ENCODE results near the gene BICD1.

BICD1 gene

DNA sequence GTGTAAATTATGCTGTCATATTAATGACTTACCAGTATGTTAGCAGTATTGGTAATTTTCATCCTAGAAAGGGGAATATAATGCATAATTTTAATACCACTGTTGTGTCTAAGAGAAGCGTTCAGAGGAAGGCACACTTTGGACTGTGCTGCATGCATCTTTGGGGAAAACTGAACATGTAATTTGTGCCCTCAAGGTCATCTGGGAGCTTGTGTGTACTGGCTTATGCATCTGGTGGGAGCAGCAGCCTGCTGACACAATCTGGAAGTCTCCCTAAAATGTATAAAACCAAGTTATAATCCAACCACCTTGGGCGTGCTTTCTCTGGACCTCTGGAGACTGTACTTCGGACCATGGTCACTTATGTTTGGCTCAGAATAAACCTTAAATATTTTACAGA, 306.8 kb downstream of the BICD1 start:
- TF ChIP-seq, protein P1, sequence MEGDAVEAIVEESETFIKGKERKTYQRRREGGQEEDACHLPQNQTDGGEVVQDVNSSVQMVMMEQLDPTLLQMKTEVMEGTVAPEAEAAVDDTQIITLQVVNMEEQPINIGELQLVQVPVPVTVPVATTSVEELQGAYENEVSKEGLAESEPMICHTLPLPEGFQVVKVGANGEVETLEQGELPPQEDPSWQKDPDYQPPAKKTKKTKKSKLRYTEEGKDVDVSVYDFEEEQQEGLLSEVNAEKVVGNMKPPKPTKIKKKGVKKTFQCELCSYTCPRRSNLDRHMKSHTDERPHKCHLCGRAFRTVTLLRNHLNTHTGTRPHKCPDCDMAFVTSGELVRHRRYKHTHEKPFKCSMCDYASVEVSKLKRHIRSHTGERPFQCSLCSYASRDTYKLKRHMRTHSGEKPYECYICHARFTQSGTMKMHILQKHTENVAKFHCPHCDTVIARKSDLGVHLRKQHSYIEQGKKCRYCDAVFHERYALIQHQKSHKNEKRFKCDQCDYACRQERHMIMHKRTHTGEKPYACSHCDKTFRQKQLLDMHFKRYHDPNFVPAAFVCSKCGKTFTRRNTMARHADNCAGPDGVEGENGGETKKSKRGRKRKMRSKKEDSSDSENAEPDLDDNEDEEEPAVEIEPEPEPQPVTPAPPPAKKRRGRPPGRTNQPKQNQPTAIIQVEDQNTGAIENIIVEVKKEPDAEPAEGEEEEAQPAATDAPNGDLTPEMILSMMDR (IDR thresholded peaks at IDR 0.05; ENCODE audit: low read depth, low read length): no peak
- H3K4me3 ChIP-seq (ENCODE audit: low read depth, low read length): no peak overlapping the region

DNA sequence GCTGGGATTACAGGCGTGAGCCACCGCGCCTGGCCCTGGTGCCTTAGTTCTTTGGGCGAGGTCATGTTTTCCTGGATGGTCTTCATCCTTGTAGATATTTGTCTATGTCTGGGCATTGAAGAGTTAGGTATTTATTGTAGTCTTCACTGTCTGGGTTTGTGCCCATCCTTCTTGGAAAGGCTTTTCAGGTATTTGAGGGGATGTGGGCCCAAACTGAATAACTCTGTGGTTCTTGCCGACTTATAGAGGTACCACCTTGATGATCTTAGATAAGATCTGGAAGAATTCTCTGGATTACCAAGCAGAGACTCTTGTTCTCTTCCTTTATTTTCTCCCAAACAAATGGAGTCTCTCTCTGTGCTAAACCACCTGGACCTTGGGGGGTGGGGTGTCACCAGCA, 311.6 kb downstream of the BICD1 start:
- H3K4me3 ChIP-seq (ENCODE audit: low read depth, low read length): no peak overlapping the region
- TF ChIP-seq, protein P1 (IDR thresholded peaks at IDR 0.05; ENCODE audit: low read depth, low read length): no peak

DNA sequence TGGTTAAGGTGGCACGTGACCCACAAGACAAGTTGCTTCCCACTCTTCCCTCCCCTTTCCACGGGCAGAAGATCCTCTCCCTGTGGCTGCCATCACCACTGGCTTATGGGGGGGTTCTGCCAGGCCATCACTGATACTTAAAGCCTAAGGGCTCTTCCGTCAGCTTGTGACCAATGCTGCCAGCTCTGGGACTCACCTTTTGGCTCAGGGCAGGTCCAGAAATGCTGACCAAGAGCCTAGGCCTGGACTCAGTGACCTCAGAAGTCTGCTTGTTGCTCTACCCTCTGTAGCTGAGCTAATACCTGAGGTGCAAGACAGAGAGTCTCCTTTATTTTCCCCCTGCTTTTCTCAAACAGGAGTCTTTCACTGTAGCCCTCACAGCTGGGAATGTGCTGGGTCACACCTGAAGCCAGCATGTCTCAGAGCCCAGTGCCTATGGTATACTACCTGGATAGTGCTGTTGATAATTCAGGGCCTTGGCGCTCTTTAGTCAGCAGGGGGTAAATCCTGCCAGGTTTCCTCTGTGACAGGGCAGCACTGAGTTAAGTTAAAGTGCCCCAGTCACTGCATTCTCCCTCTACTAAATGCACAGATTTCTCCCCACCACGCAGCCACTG, 312.4 kb downstream of the BICD1 start:
- H3K4me3 ChIP-seq (ENCODE audit: low read depth, low read length): no peak overlapping the region
- TF ChIP-seq, protein P1 (IDR thresholded peaks at IDR 0.05; ENCODE audit: low read depth, low read length): no peak

DNA sequence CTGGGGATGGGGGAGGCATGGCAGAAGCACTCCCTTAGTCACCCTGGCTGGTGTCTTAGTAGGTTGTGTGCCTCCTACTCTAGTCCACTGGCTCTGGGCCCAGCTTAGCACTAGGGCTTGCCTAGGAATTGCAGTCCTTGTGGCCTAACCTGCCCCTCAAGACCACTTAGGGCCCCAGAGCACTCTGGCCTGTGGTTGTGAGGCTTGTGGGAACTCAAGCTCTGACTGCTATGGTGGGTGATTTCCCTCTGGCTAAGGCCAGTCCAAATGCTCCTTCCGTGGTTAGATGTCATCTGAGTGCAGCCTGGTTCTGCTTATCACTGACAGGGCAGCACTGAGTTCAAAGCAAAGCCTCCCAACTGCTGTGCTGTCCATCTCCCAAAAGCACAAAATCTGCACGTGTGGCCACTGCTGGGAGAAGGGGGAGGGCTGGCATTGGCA, 312.9 kb downstream of the BICD1 start:
- H3K4me3 ChIP-seq (ENCODE audit: low read depth, low read length): no peak overlapping the region
- TF ChIP-seq, protein P1 (IDR thresholded peaks at IDR 0.05; ENCODE audit: low read depth, low read length): no peak

DNA sequence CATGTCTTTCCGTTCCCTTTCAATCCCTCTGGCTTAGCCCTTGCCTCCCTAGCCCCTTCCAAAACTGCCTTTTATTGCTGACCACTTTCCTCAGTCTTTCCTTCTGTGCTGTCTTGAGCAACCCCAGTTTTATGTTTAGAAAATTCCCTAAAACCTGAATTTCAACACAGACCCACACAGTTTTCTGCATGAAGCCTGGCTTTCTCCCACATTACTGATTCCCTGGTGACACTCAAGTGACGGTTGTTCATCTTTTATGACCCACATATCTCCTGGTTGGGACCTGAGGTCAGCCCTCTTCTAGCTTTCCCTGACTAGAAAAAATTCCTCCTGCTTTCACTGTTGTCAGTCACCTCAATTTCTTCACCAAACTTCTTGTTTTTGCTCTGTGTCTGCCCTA, 313.7 kb downstream of the BICD1 start:
- H3K4me3 ChIP-seq (ENCODE audit: low read depth, low read length): no peak overlapping the region
- TF ChIP-seq, protein P1 (IDR thresholded peaks at IDR 0.05; ENCODE audit: low read depth, low read length): no peak

DNA sequence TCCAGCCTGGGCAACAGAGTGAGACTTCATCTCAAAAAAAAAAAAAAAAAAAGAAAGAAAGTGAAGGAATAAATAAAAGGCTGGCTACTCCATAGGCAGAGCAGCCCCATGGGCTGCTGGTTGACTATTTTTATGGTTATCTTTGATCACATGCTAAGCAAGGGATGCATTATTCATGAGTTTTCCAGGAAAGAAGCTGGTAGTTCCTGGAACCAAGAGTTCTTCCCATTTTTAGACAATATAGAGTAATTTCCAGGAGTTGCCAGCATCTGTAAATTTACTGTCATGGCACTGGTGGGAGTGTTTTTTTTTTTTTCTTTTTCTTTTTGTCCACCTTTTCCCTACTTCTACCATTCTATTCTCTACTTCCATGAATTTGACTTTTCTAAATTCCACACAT, 316.9 kb downstream of the BICD1 start:
- no peak overlapping the region for H3K4me3 ChIP-seq (ENCODE audit: low read depth, low read length)
- TF ChIP-seq, protein P1 (IDR thresholded peaks at IDR 0.05; ENCODE audit: low read depth, low read length): no peak

DNA sequence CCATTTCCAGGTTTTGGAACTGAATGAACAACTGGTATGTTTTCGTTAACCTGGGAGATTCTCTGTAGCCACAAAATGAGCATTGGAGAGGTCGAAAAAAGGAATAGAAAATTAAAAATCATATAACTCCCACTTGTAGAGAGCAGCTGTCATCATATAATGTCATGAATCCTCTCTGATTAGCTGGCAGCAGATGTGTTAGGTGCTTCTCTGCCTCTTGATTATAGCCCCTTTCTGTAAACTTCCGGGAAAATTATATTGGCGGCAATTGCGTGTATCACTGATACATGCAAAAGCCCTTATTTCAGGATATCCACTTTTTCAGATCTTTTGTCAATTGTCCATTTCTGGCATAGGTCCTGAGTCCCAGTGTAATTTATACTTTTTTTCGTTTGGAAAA, 324.4 kb downstream of the BICD1 start:
- TF ChIP-seq, protein P1 (IDR thresholded peaks at IDR 0.05; ENCODE audit: low read depth, low read length): no peak
- H3K4me3 ChIP-seq (ENCODE audit: low read depth, low read length): no peak overlapping the region
